ENCODE data around the gene DENND1B. TPM values are rescaled to one million over a fixed set of nuclear protein-coding genes. Genes with fewer than 3 reads are reported as not detected.

DENND1B gene
- total and polyA plus RNA-seq, 9 of the 15 experiments (the other 6 are each of a cell fraction or from before 2014, with no cell fraction given) = 2.1 to 12.1 (median 7.5) TPM

GRCh38 chr1:197567442-197567841 is 207.8 kb downstream of the DENND1B start:
- Histone ChIP-seq H3K4me3 (no peak overlapping the region), H3K36me3 (ENCODE audit: control insufficient read depth, insufficient read depth, low read length) (no peaks in the 10 kb centered on the region), H4K20me1 (replicated peaks; ENCODE audit: control insufficient read depth, insufficient read depth, low read length) (no peaks in the 10 kb centered on the region), H3K9me1 (ENCODE audit: control insufficient read depth, insufficient read depth, low read length) (no peaks in the 10 kb centered on the region), H2AFZ (ENCODE audit: low read depth, low read length) (no peak overlapping the region), H3K79me2 (ENCODE audit: control insufficient read depth, insufficient read depth, low read length) (no peaks in the 10 kb centered on the region), H3K4me2 (ENCODE audit: insufficient read depth, low read length) (no peak overlapping the region), H3K4me1 (replicated peaks in 1 of 2; ENCODE audit: control insufficient read depth in 2 of 2, insufficient read depth in 2 of 2, low read length in 2 of 2) (no peaks in the 10 kb centered on the region), H3K27ac (ENCODE audit: extremely low read depth, low read depth, low read length) (no peak overlapping the region), H3K9me3 (replicated peaks; ENCODE audit: control insufficient read depth, insufficient read depth, low read depth, low read length) (peaks cover 8% of the 10 kb centered on the region; the same call in 1 of the 2 replicates), H3K9ac (ENCODE audit: insufficient read depth in 1 of 2, low read depth in 2 of 2, low read length in 2 of 2) (no peak overlapping the region), H3K27me3 (ENCODE audit: control insufficient read depth in 2 of 2, insufficient read depth in 2 of 2, low read length in 2 of 2) (no peaks in the 10 kb centered on the region)
- DNase-seq (ENCODE audit: extremely low read depth in 1 of 4, low spot score in 3 of 4) (peak in 1 of 4 experiments; percentile 6), ATAC-seq (no peak), FAIRE-seq (no peak)
- no TSS peak for BruUV-seq (replicated peaks)
- CTCF ChIA-PET (ENCODE audit: low intra/inter-chr PET ratio) = no interaction called here
- intact Hi-C loops (cut with micrococcal nuclease) = no loop called here
- 33% methylated on average over 2 of the region's 2 CpGs for WGBS (ENCODE audit: insufficient coverage, low coverage, missing lambda C conversion rate)
- in situ Hi-C loops (cut with MboI) = no loop called here
- TF ChIP-seq NR2F6 (CRISPR knock-in tag; IDR thresholded peaks at IDR 0.05) (no peak), CHD2 (IDR thresholded peaks at IDR 0.05; ENCODE audit: low read depth, low read length) (no peak), NBN (IDR thresholded peaks at IDR 0.05; ENCODE audit: low read depth) (no peak), CBX3 (IDR thresholded peaks at IDR 0.05; ENCODE audit: borderline replicate concordance in 1 of 2, low read length in 2 of 2) (0 out of 3 replicates have a peak, but pooled peaks of 1 of the 2 experiments have one; percentile 47), ZNF324 (CRISPR knock-in tag; IDR thresholded peaks at IDR 0.05) (peak; percentile 98), CBX5 (IDR thresholded peaks at IDR 0.05; ENCODE audit: borderline replicate concordance, low read depth) (0 out of 2 replicates have a peak, but pooled peaks have one; percentile 15), MIER1 (IDR thresholded peaks at IDR 0.05; ENCODE audit: low read depth) (no peak), OTX1 (CRISPR knock-in tag; IDR thresholded peaks at IDR 0.05) (no peak), ZNF280A (IDR thresholded peaks at IDR 0.05; ENCODE audit: low read depth, partially characterized antibody) (peak; percentile 23), ZNF655 (CRISPR knock-in tag; IDR thresholded peaks at IDR 0.05) (no peak), KLF6 (CRISPR knock-in tag; IDR thresholded peaks at IDR 0.05; ENCODE audit: borderline replicate concordance) (no peak)
- POLR2A ChIA-PET = no interaction called here
